GDM1 (cell line): Measurements from ENCODE around the gene UTP15.

ENCODE experiments used
- DNase-seq: peaks from one replicate; lab custom pipeline; 2025; lab: John Stamatoyannopoulos, UW

UTP15 gene

GRCh38 chr5:73565139-73565968 lies at the start of gene UTP15, which contains the start of gene ANKRA2:
Gene UTP15 (plus strand): TSS chr5:73565743. CDS start chr5:73567345, 1,602 bp downstream.
Gene ANKRA2 (minus strand): TSS chr5:73565639. CDS start chr5:73562881, 2,758 bp downstream.
- DNase-seq = peak; percentile 97

- peak; percentile 68 for DNase-seq
These were observed 45.8 kb upstream of the UTP15 start for GRCh38 chr5:73519531-73520283.

GRCh38 chr5:73522989-73523388 lies 42.6 kb upstream of the UTP15 start:
- DNase-seq = no peak

GRCh38 chr5:73523861-73524260 lies 41.7 kb upstream of the UTP15 start:
- no peak for DNase-seq

GRCh38 chr5:73525606-73526203 lies 39.8 kb upstream of the UTP15 start:
- no peak for DNase-seq

GRCh38 chr5:73528248-73528647 lies 37.3 kb upstream of the UTP15 start:
- no peak for DNase-seq

- no peak for DNase-seq
These were observed 36.5 kb upstream of the UTP15 start for GRCh38 chr5:73529081-73529480.

- no peak for DNase-seq
These were observed 34.2 kb upstream of the UTP15 start for GRCh38 chr5:73531356-73531755.

GRCh38 chr5:73532195-73532594 lies 33.3 kb upstream of the UTP15 start:
- no peak for DNase-seq

GRCh38 chr5:73534011-73534644 lies 31.4 kb upstream of the UTP15 start:
- DNase-seq = no peak

- DNase-seq = no peak
These were observed 30.6 kb upstream of the UTP15 start for GRCh38 chr5:73534971-73535370.

GRCh38 chr5:73539730-73540129 lies 25.8 kb upstream of the UTP15 start:
- DNase-seq = no peak

GRCh38 chr5:73540192-73540591 lies 25.4 kb upstream of the UTP15 start:
- DNase-seq = no peak

- no peak for DNase-seq
These were observed 23.5 kb upstream of the UTP15 start for GRCh38 chr5:73542020-73542419.

GRCh38 chr5:73544429-73545402 lies 20.8 kb upstream of the UTP15 start:
- no peak for DNase-seq

- DNase-seq = no peak
These were observed 20.2 kb upstream of the UTP15 start for GRCh38 chr5:73545403-73545779.

- DNase-seq = no peak
These were observed 15.5 kb upstream of the UTP15 start for GRCh38 chr5:73550016-73550415.

- no peak for DNase-seq
These were observed 12.9 kb upstream of the UTP15 start for GRCh38 chr5:73552642-73553041.

- no peak for DNase-seq
These were observed 6.6 kb upstream of the UTP15 start for GRCh38 chr5:73558950-73559349.

- DNase-seq = no peak
These were observed 1.5 kb upstream of the UTP15 start for GRCh38 chr5:73564018-73564417.

GRCh38 chr5:73564675-73565074 lies 868 bp upstream of the UTP15 start:
- no peak for DNase-seq
